Right ventricle myocardium superior (tissue), 1 donor: Measurements from ENCODE around the gene FIBIN. TPM values are rescaled to one million over a fixed set of nuclear protein-coding genes. Genes with fewer than 3 reads are reported as not detected.
"Not testable (repeated sequence)": the region's sequence is repeated elsewhere in the genome, so short reads cannot be mapped to it uniquely, and the experiment has no call there.

Experiments used
- ATAC-seq: fragments of 200-7000 bp; cut with Tn5 transposase; one replicate; pipeline ENCODE4 v1.9.1; 2020; ENCODE audit warnings: mild to moderate bottlenecking; ENCODE audit not compliant: poor library complexity
- DNase-seq: peaks from one replicate; pipeline ENCODE4 v3.0.0-alpha.2; 2020
- intact Hi-C: fragments of 100-400 bp; cut with DNase I; formaldehyde crosslinking; loops from one replicate; pipeline ENCODE4 v1.11.2; 2022
- long read RNA-seq: library from polyadenylated mRNA; unstranded; transcript quantifications from one replicate; pipeline ENCODE4 v2.0.0, GENCODE V29; 2021
- total RNA-seq: library from RNA; stranded (reverse); fragmentation: NEBNext Ultra II Directional; extraction: Animal tissue kit (Norgen Biotek cat#: 25700); gene quantifications from one replicate; pipeline ENCODE4 v1.2.1, GENCODE V29; 2021
- donor health status: DM: no; HTN: yes; CAD: no; lungs with severe emphysema.

FIBIN gene
- 8.6 TPM for total RNA-seq
- long read RNA-seq, transcript FIBIN-201 (1 exons, 1,938 nt): major isoform, 10 of 10 reads
- long read RNA-seq, partial matches to known transcripts: 0 of 10 reads
- long read RNA-seq, other reads (novel, unspliced or antisense): 0 of 10 reads

DNA sequence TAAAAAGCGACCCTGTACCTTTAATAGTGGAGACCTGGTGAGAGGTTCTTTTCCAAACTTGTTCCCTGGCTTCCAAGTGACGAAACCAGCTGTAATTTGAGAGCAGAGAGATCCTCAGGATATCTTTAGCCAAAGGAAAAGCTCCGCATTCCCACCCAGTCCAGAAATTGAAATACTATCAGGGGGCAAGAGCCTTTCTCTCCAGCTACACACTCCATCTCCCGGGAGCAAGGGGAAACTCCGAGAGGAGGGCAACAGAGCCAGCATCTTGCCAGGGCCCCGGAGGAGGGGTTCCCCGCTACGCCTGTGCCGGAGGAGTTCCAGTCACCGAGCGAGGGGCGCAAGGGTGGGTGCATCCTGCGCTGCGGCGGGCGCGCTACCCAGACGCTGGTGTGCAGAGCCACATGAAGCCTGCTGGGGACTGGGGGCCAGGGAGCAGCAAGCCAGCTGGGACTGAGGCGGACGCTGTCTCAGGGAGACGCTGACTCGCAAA is at the start of gene FIBIN:
FIBIN (plus strand) TSS at position 148 of the 493 bp plus-strand sequence. CDS start 415 bp downstream, outside the sequence.
- ATAC-seq (peak; percentile 70), DNase-seq (peak; percentile 47)
- intact Hi-C loops: no loop called here

GRCh38 chr11:26944866-26945664 is 48.8 kb upstream of the FIBIN start:
- no peak for DNase-seq
- intact Hi-C loops: no loop called here
- ATAC-seq: no peak

- intact Hi-C loops: no loop called here
- DNase-seq: no peak
- no peak for ATAC-seq
These were observed 47.6 kb upstream of the FIBIN start for GRCh38 chr11:26946257-26946716.

GRCh38 chr11:26947379-26947844 is 46.5 kb upstream of the FIBIN start:
- ATAC-seq: peak; percentile 91
- DNase-seq: peak; percentile 40
- intact Hi-C loops: no loop called here

- ATAC-seq: no peak
- intact Hi-C loops: no loop called here
- no peak for DNase-seq
These were observed 45.8 kb upstream of the FIBIN start for GRCh38 chr11:26947904-26948639.

GRCh38 chr11:26948881-26949280 is 45.0 kb upstream of the FIBIN start:
- intact Hi-C loops: no loop called here
- DNase-seq: no peak
- no peak for ATAC-seq

DNA sequence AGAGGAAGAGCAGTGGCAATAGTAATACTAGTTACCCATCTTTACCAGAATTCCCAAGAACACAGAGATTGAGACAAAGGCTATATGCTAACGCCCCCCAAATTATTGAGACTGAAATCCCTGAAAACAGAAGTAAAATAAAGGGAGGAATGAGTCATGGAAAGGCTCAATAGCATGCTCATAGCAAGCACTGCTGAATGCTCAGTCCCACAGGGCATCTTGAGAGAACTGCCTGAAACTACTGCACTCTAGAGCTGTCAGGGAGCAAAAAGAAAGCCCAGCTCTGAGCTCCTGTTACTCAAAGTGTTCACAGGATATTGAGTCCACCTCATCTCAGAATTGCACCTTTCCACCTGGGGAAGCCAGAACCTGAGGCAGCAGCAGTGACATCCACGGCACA is 44.1 kb upstream of the FIBIN start:
- intact Hi-C loops: no loop called here
- DNase-seq (no peak), ATAC-seq (no peak)

DNA sequence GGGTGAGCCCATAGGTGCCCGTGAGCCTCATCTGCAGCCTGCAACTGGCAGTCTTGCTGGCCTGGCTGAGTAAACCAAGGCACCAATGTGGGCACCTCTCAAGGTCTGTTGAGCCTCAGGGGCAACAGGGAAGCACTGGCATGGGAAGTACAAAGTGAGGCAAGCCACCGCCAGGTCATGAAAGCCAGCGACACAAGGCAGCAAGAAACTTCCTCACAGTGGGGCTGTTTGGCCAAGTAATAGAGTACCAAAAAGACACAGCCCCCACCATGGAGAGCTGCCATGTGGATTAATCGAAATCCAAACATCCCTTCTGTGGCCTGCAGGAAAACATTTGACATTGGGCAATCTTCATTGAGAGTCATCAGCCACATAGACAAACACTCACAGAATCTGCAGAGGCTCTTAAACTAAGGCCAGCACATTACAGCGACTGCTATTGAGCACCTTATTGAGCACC is 43.6 kb upstream of the FIBIN start:
- no peak for ATAC-seq
- DNase-seq: no peak
- intact Hi-C loops: no loop called here

DNA sequence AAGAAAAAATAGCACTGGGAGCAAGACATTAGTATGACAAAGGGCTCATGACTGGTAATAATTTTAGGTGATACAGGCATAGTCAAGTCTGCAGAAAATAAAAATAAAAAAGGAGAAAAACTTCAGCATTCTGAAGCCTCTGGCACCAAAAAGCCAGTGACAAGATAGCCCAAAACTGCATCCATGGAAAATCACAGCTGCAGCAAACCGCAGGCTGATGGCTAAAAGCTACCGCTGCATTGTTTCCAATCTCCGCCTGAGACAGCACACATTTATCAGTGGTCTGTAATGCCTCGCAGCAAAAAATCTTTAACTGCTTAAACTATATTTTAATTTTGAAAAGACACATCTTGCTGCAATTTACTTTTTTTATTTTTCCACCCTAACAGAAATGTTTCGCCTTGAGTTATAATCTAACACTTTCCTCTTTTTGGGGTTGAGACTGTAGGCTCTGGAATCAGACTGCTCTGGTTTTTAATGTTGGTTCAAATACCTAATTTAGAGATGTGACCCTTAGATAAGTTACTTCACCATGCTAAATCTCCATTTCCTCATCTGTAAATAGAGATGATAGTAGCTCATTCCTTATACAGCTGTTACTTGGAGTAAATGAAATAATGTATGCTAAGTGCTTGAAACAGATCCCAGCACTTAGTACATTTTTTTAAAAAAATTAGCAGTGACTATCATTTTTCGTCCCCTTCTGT is 42.0 kb upstream of the FIBIN start:
- no peak for ATAC-seq
- intact Hi-C loops: no loop called here

DNA sequence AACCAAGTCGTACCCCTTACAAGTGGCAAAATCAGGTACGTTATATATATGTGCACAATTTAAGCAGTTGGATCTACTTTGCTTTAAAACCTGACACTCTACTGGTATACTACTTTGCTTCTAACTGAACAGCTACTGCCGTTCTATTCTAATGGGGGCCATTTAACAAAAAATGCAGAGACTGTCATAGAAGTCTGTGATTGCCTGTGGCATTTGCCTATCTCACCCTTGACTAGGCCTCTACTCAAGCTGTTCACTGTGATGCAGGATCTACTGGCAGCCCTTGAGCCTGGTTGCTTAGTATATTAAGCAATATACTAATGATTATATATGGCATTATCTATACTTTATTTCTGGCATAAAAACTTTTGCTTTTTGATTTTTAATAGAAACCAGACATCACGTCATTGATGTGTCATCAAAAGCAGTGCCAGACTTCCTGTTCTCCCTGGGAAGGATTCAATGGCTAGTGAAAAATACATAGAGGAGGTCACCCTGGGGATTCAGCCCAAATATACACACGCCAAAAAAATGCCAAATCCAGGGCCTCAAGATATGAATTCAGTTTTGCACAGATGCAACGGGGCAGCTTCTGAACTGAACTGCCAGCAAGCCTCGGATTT is 40.0 kb upstream of the FIBIN start:
- ATAC-seq (no peak), DNase-seq (no peak)
- intact Hi-C loops: no loop called here

More for the DNA sequence above, 42.0 kb upstream of the FIBIN start:
- no peak for DNase-seq

DNA sequence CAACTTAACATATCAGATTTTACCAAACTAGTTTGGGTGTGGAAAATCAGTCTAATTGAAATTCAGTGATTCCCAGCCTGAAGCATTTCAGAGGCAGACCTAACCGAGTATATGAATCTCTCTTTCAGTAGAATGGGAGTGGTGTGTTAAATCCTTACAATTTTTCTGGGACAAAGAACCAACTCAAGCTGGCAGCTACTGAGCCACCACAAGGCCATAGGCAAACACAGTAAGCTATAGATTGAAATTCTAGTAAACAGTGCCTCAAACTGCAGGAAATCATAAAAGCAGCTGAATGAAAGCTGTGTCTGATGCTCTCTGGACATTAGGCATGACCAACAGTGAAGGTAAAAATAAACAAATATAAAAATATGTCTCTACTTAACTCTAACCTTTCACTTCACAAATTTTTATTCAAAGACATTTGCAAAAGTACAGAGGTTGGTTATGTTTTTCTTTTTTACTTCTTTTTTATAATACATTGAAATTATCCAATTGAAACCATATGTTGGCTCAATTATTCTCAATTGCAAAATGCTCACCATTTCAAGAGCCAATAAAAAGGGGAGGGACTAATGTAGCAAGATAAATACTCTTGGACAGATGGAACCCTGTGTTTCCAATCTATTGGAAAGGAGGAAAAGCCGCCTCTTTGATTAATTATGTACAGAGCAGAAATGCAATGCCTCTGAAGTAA is 35.8 kb upstream of the FIBIN start:
- intact Hi-C loops: no loop called here
- ATAC-seq: no peak
- no peak for DNase-seq

DNA sequence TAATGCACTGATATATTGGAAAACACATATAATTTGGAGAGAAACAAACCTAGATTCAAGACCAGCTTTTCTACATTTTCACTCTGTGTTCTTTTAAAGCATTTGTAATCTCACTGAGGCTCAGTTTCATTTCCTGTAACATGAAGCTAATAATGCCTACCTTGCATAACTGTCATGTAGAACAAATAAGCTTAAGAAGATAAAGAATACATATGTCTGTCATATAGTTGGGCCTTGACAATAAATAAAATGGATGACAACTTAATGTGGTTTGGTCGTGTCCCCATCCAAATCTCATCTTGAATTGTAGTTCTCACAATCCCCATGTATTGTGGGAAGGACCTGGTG is 35.2 kb upstream of the FIBIN start:
- ATAC-seq (no peak), DNase-seq (no peak)
- intact Hi-C loops: no loop called here

GRCh38 chr11:26960281-26960680 is 33.6 kb upstream of the FIBIN start:
- DNase-seq (no peak), ATAC-seq (no peak)
- intact Hi-C loops: no loop called here

DNA sequence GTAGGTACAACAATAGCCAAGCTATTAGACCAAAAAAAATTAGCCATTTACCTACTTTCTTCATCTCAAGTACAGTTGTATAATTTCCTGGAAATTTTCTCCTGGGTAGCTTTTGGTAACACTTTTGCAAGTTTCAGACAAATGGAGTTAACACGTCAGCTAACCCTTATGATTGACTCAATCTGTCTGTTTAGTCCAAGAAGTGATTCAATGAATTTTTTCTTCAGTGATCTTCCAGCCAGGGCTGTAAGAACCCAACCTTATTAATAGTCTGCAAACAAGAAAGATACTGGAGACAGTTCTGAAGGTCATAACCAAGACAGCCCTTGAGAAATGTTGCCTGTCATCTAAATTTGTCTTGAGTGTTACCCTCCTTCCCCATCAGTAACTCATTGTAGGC is 30.1 kb upstream of the FIBIN start:
- ATAC-seq (peak; percentile 61), DNase-seq (no peak)
- intact Hi-C loops: no loop called here

DNA sequence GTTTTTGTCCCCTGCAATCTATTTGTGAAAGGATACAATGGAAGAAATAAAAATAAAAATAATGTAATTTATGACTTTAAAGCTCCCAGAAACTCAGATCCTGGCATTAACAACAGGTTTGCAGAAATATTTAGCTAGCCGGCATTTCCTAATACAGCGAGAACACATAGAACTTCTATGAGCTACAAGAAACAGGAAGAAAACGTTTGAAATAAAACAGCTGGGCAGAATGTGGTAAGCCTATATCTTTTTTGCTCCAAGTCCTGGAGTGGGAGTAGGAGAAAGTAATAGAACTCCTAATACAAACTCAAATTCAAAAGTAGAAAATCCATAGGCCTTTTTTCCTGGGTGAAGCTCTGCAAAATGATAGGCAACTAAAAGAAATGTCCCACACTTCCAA is 29.6 kb upstream of the FIBIN start:
- DNase-seq (no peak), ATAC-seq (peak; percentile 34)
- intact Hi-C loops: no loop called here

- intact Hi-C loops, DNase-seq, ATAC-seq: not testable (repeated sequence)
These were observed 28.9 kb upstream of the FIBIN start for GRCh38 chr11:26964847-26965485.

GRCh38 chr11:26971961-26972360 is 22.0 kb upstream of the FIBIN start:
- ATAC-seq: no peak
- intact Hi-C loops: no loop called here
- DNase-seq: no peak
